SK-N-SH (cell line): ENCODE results near the gene UTP4. TPM values are rescaled to one million over a fixed set of nuclear protein-coding genes. Genes with fewer than 3 reads are reported as not detected.
A peak's percentile ranks its signal among the peaks of the same experiment; 100 is the strongest.

Source experiments
- CTCF ChIA-PET: fragments of 300-600, 350-600 bp; formaldehyde crosslinking; extraction: SDS; loops from one replicate; lab custom pipeline; 2021; lab: Yijun Ruan, JAX
- POLR2A ChIA-PET: fragments of 350-600 bp; sonication (Branson Sonifier 250); formaldehyde crosslinking; extraction: SDS; loops from one replicate; lab custom pipeline; 2020; ENCODE audit warnings: antibody characterized with exemption, inconsistent platforms; lab: Yijun Ruan, JAX
- DNase-seq: peaks from one replicate; pipeline ENCODE4 v3.0.0; 2012
- H2AFZ ChIP-seq: fragments of 200-600 bp; sonication (generic); 2 replicates; pipeline ENCODE4 v1.8.1; 2016; ENCODE audit warnings: antibody characterized with exemption, mild to moderate bottlenecking, low read depth
- H3F3A ChIP-seq: fragments of 200-600 bp; sonication (generic); replicated peaks from 2 replicates; pipeline ENCODE3; 2016; ENCODE audit warnings: antibody characterized with exemption, mild to moderate bottlenecking; ENCODE audit not compliant: insufficient read depth
- H3K27ac ChIP-seq, 2 experiments: fragments of 200-500 bp in 1 of 2; fragments of 200-600 bp in 1 of 2; sonication (Bioruptor generic) in 1 of 2; sonication (generic), shearing (Covaris generic) in 1 of 2; 2 replicates each; pipeline versions ENCODE4 v1.5.1 to v1.6.1; 2014 to 2016; ENCODE audit warnings: low read depth in 2 of 2, inconsistent platforms in 1 of 2, low read length in 1 of 2, mild to moderate bottlenecking in 1 of 2, mixed read lengths in 1 of 2
- H3K27me3 ChIP-seq: fragments of 200-600 bp; sonication (generic), shearing (Covaris generic); 2 replicates; pipeline ENCODE4 v1.6.1; 2016; ENCODE audit warnings: mixed run types; ENCODE audit not compliant: insufficient read depth
- H3K36me3 ChIP-seq, 2 experiments: fragments of 200-500 bp in 1 of 2; fragments of 200-600 bp in 1 of 2; sonication (Bioruptor generic) in 1 of 2; sonication (generic) in 1 of 2; replicated peaks in 1 of 2; 2 replicates each; pipeline versions ENCODE3 to v1.5.1; 2014 to 2016; ENCODE audit warnings: low read length in 1 of 2, mild to moderate bottlenecking in 1 of 2; ENCODE audit not compliant: insufficient read depth in 2 of 2, control insufficient read depth in 1 of 2
- H3K4me1 ChIP-seq, 2 experiments: fragments of 200-500 bp in 1 of 2; fragments of 200-600 bp in 1 of 2; sonication (Bioruptor generic) in 1 of 2; sonication (generic), shearing (Covaris generic) in 1 of 2; 2 replicates each; pipeline versions ENCODE4 v1.5.1 to v1.6.1; 2014 to 2016; ENCODE audit warnings: low read depth in 1 of 2, low read length in 1 of 2, mixed run types in 1 of 2; ENCODE audit not compliant: insufficient read depth in 2 of 2, control insufficient read depth in 1 of 2
- H3K4me2 ChIP-seq: fragments of 200-600 bp; sonication (generic), shearing (Covaris generic); 2 replicates; pipeline ENCODE4 v1.6.1; 2017; ENCODE audit warnings: mixed run types
- H3K4me3 ChIP-seq, 2 experiments: fragments of 200-500 bp in 1 of 2; fragments of 200-600 bp in 1 of 2; sonication (Bioruptor generic) in 1 of 2; sonication (generic), shearing (Covaris generic) in 1 of 2; 2 replicates each; pipeline versions ENCODE4 v1.5.1 to v1.8.1; 2014 to 2016; ENCODE audit warnings: low read depth in 2 of 2, inconsistent platforms in 1 of 2, low read length in 1 of 2, mild to moderate bottlenecking in 1 of 2, mixed read lengths in 1 of 2, moderate library complexity in 1 of 2
- H3K79me2 ChIP-seq: fragments of 200-600 bp; sonication (generic); 2 replicates; pipeline ENCODE4 v1.8.1; 2017; ENCODE audit warnings: mild to moderate bottlenecking; ENCODE audit not compliant: insufficient read depth
- H3K9ac ChIP-seq: fragments of 200-600 bp; sonication (generic); 2 replicates; pipeline ENCODE4 v1.6.1; 2017; ENCODE audit warnings: mixed run types
- H3K9me2 ChIP-seq: fragments of 200-600 bp; sonication (generic); 2 replicates; pipeline ENCODE4 v1.6.1; 2017; ENCODE audit warnings: mixed run types
- H3K9me3 ChIP-seq: fragments of 200-600 bp; sonication (generic); 2 replicates; pipeline ENCODE4 v1.6.1; 2017; ENCODE audit warnings: mixed run types, mild to moderate bottlenecking, moderate library complexity
- H4K20me1 ChIP-seq: fragments of 200-600 bp; sonication (generic); 2 replicates; pipeline ENCODE4 v1.6.1; 2017; ENCODE audit warnings: mild to moderate bottlenecking, mixed run types; ENCODE audit not compliant: insufficient read depth
- CTCF ChIP-seq: fragments of 200-600 bp; sonication (generic); IDR thresholded peaks from 2 replicates; pipeline ENCODE4 v1.6.1; 2017; ENCODE audit warnings: antibody characterized with exemption, mild to moderate bottlenecking, moderate library complexity
- ELF1 ChIP-seq: IDR thresholded peaks from 2 replicates; pipeline ENCODE4 v1.4.0; 2012
- EP300 ChIP-seq, 2 experiments: IDR thresholded peaks; 2 replicates each; pipeline versions ENCODE4 v1.4.0 to v1.6.1; 2012; ENCODE audit warnings: borderline replicate concordance in 1 of 2, low read depth in 1 of 2, low read length in 1 of 2
- FOXM1 ChIP-seq: IDR thresholded peaks from 2 replicates; pipeline ENCODE4 v1.4.0; 2012; ENCODE audit warnings: low read depth, mild to moderate bottlenecking
- GABPA ChIP-seq: IDR thresholded peaks from 2 replicates; pipeline ENCODE4 v1.4.0; 2012; ENCODE audit warnings: low read depth, mild to moderate bottlenecking
- GATA2 ChIP-seq: sonication (generic); formaldehyde crosslinking; IDR thresholded peaks from 2 replicates; pipeline ENCODE4 v1.5.0; 2020; ENCODE audit warnings: mild to moderate bottlenecking, missing genetic modification reagents
- JUND ChIP-seq: IDR thresholded peaks from 2 replicates; pipeline ENCODE4 v1.4.0; 2012
- MAX ChIP-seq: IDR thresholded peaks from 2 replicates; pipeline ENCODE4 v1.4.0; 2012; ENCODE audit warnings: low read depth
- MXI1 ChIP-seq: IDR thresholded peaks from 2 replicates; pipeline ENCODE4 v1.6.1; 2012; ENCODE audit warnings: mild to moderate bottlenecking, low read depth, low read length, improper control_type of control experiment
- PBX3 ChIP-seq: IDR thresholded peaks from 2 replicates; pipeline ENCODE4; 2012
- POLR2AphosphoS5 ChIP-seq: IDR thresholded peaks from 2 replicates; pipeline ENCODE4 v1.6.1; 2012; ENCODE audit warnings: low read depth, low read length
- RAD21 ChIP-seq: IDR thresholded peaks from 2 replicates; pipeline ENCODE4 v1.6.1; 2012; ENCODE audit warnings: mild to moderate bottlenecking, low read length
- RCOR1 ChIP-seq: fragments of 150-350 bp; IDR thresholded peaks from 2 replicates; pipeline ENCODE4 v1.6.1; 2017; ENCODE audit warnings: antibody characterized with exemption, low read length
- REST ChIP-seq: IDR thresholded peaks from 2 replicates; pipeline ENCODE4 v1.6.1; 2012; ENCODE audit warnings: mild to moderate bottlenecking, low read depth, low read length, moderate library complexity
- RXRA ChIP-seq: IDR thresholded peaks from 2 replicates; pipeline ENCODE4 v1.4.0; 2012; ENCODE audit warnings: low read depth, mild to moderate bottlenecking, borderline replicate concordance
- SIN3A ChIP-seq: IDR thresholded peaks from 2 replicates; pipeline ENCODE4 v1.6.1; 2012; ENCODE audit warnings: low read depth, mild to moderate bottlenecking, low read length, moderate library complexity, borderline replicate concordance
- SMC3 ChIP-seq: IDR thresholded peaks from 2 replicates; pipeline ENCODE4 v1.6.1; 2012; ENCODE audit warnings: low read depth, low read length, improper control_type of control experiment
- USF2 ChIP-seq: fragments of 150-350 bp; IDR thresholded peaks from 2 replicates; pipeline ENCODE4 v1.6.1; 2017; ENCODE audit warnings: antibody characterized with exemption, low read length, low read depth, borderline replicate concordance
- WGBS: methylation state at CpG from one replicate; pipeline ENCODE4 v1.1.6; 2017; ENCODE audit warnings: low lambda C conversion rate; 5-methylcytosine and 5-hydroxymethylcytosine counted together
- polyA plus RNA-seq, 3 experiments: library from polyadenylated mRNA; depleted of rRNA; stranded (reverse); fragments of >200 nt; gene quantifications; 2 replicates each; pipeline ENCODE4 v1.2.3, GENCODE V29; 2012

The UTP4 gene
- polyA plus RNA-seq, 1 of the 3 experiments (the other 2 are of a cell fraction) = 66.5 TPM

- H2AFZ ChIP-seq = no peak overlapping the region
- H3K36me3 ChIP-seq = peaks cover 4 to 22% of the 10 kb centered on the region in 2 experiments
- peaks cover 5 to 11% of the 10 kb centered on the region in 2 experiments; a peak in 1 of 4 replicates for H3K4me1 ChIP-seq
- ChIA-PET POLR2A (no interaction called here), CTCF (interaction anchor here (1.0 to 7.1 kb wide), 5 partner anchors 15 to 580 kb away, joined by 3 to 62 read pairs (median 4); no protein-coding TSS in a partner anchor)
- WGBS = 97% methylated on average over 3 of the region's 4 CpGs
- no peak overlapping the region for H3K4me2 ChIP-seq
- H3K9ac ChIP-seq = no peak overlapping the region
- 0 out of 2 replicates have a peak, but pooled peaks cover 8% of the 10 kb centered on the region for H4K20me1 ChIP-seq
- no peak overlapping the region for H3K27ac ChIP-seq
- H3F3A ChIP-seq = no peaks in the 10 kb centered on the region
- no peaks in the 10 kb centered on the region for H3K9me3 ChIP-seq
- no peak for DNase-seq
- H3K27me3 ChIP-seq = no peaks in the 10 kb centered on the region
- TF ChIP-seq RCOR1 (no peak), REST (no peak), MXI1 (no peak), JUND (no peak), SMC3 (no peak), SIN3A (no peak), PBX3 (no peak), ELF1 (no peak), RAD21 (no peak), RXRA (no peak), EP300 (IDR thresholded peaks at IDR 0.05; ENCODE audit: borderline replicate concordance in 1 of 2, low read depth in 1 of 2, low read length in 1 of 2) (no peak), CTCF (no peak), USF2 (no peak), MAX (no peak), POLR2AphosphoS5 (no peak), FOXM1 (no peak), GABPA (no peak), GATA2 (CRISPR knock-in tag) (no peak)
- no peaks in the 10 kb centered on the region for H3K9me2 ChIP-seq
- H3K4me3 ChIP-seq = peak overlapping the region in 1 of 2 experiments; percentile 67; a peak in 1 of 4 replicates
- no peaks in the 10 kb centered on the region for H3K79me2 ChIP-seq
These were observed 23.6 kb upstream of the UTP4 start for GRCh38 chr16:69108905-69109252.
